PC-9 (cell line): ENCODE results near the gene CUX1. TPM values are rescaled to one million over a fixed set of nuclear protein-coding genes. Genes with fewer than 3 reads are reported as not detected.

Experiments used
- BruUV-seq: library from RNA; stranded (reverse); fragments of 400-500 nt; replicated peaks from 2 replicates; lab custom pipeline; 2021; lab: Mats Ljungman, UMichigan
- CTCF ChIA-PET: fragments of 300-600 bp; sonication (Branson Sonifier 250); formaldehyde crosslinking; loops from one replicate; lab custom pipeline; 2022; ENCODE audit warnings: antibody characterized with exemption; lab: Charles Lee
- POLR2A ChIA-PET: fragments of 300-600 bp; sonication (Branson Sonifier 250); formaldehyde crosslinking; loops from one replicate; lab custom pipeline; 2022; ENCODE audit warnings: antibody characterized with exemption; ENCODE audit not compliant: unreplicated experiment; lab: Charles Lee
- DNase-seq, 2 experiments: peaks; one replicate each; pipeline versions ENCODE4 v3.0.0 to v3.0.0-alpha.2; 2015 to 2022; ENCODE audit warnings: mixed read lengths in 1 of 2
- H2AFZ ChIP-seq: fragments of 200-600 bp; sonication (generic); 2 replicates; pipeline ENCODE4 v1.8.1; 2017; ENCODE audit warnings: antibody characterized with exemption
- H3F3A ChIP-seq: fragments of 200-600 bp; sonication (generic); 2 replicates; pipeline ENCODE4 v1.8.1; 2017; ENCODE audit warnings: antibody characterized with exemption, mild to moderate bottlenecking, low read depth; ENCODE audit not compliant: insufficient read depth
- H3K27ac ChIP-seq: fragments of 200-600 bp; sonication (generic); 2 replicates; pipeline ENCODE4 v1.6.1; 2016; ENCODE audit warnings: mixed run types
- H3K27me3 ChIP-seq: fragments of 200-600 bp; sonication (generic); 2 replicates; pipeline ENCODE4 v1.6.1; 2016; ENCODE audit warnings: low read depth, mixed run types; ENCODE audit not compliant: insufficient read depth
- H3K36me3 ChIP-seq: fragments of 200-600 bp; sonication (generic); 2 replicates; pipeline ENCODE4 v1.6.1; 2016; ENCODE audit warnings: low read depth, mixed run types
- H3K4me1 ChIP-seq: fragments of 200-600 bp; sonication (generic); replicated peaks from 2 replicates; pipeline ENCODE4 v1.6.1; 2016; ENCODE audit warnings: mixed run types; ENCODE audit not compliant: insufficient read depth
- H3K4me2 ChIP-seq: fragments of 200-600 bp; sonication (generic); 2 replicates; pipeline ENCODE4 v1.6.1; 2017; ENCODE audit warnings: mixed run types
- H3K4me3 ChIP-seq: fragments of 200-600 bp; sonication (generic); 2 replicates; pipeline ENCODE4 v1.6.1; 2016; ENCODE audit warnings: mixed run types
- H3K79me2 ChIP-seq: fragments of 200-600 bp; sonication (generic); 2 replicates; pipeline ENCODE4 v1.6.1; 2017; ENCODE audit warnings: low read depth, mixed run types
- H3K9me2 ChIP-seq: fragments of 200-600 bp; sonication (generic); 2 replicates; pipeline ENCODE4 v1.8.1; 2017; ENCODE audit warnings: mild to moderate bottlenecking; ENCODE audit not compliant: insufficient read depth
- H3K9me3 ChIP-seq: fragments of 200-600 bp; sonication (generic); 2 replicates; pipeline ENCODE4 v1.8.1; 2016; ENCODE audit warnings: low read depth; ENCODE audit not compliant: insufficient read depth
- H4K20me1 ChIP-seq: fragments of 200-600 bp; sonication (generic); 2 replicates; pipeline ENCODE4 v1.8.1; 2017; ENCODE audit not compliant: insufficient read depth
- EZH2 ChIP-seq: fragments of 200-600 bp; sonication (generic); IDR thresholded peaks from 2 replicates; pipeline ENCODE4 v1.8.0; 2017; ENCODE audit warnings: antibody characterized with exemption, low read depth
- intact Hi-C: fragments of 100-400 bp; cut with micrococcal nuclease; formaldehyde crosslinking; loops from one replicate; pipeline ENCODE4 v1.10.0; 2022; ENCODE audit not compliant: unreplicated experiment
- total RNA-seq: library from RNA; stranded (reverse); gene quantifications from 2 replicates; pipeline ENCODE4 v1.2.3, GENCODE V29; 2021
- TF ChIP-seq, protein P1 (sequence below): fragments of 200-600 bp; sonication (generic); conservative IDR thresholded peaks from 2 replicates; pipeline ENCODE4 v1.6.1; 2017; ENCODE audit warnings: mixed run types, antibody characterized with exemption, mild to moderate bottlenecking, moderate library complexity

CUX1 gene
- total RNA-seq, 1 experiment from 2014 or later, result 83.3 TPM

GRCh38 chr7:102004229-102004628 is 186.8 kb downstream of the CUX1 start:
- H3K79me2 ChIP-seq, result no peaks in the 10 kb centered on the region
- intact Hi-C loops, result loop anchor here (10.0 kb wide), 3 partner anchors 61 to 231 kb away; no protein-coding TSS in a partner anchor
- H3K9me3 ChIP-seq, result no peaks in the 10 kb centered on the region

DNA sequence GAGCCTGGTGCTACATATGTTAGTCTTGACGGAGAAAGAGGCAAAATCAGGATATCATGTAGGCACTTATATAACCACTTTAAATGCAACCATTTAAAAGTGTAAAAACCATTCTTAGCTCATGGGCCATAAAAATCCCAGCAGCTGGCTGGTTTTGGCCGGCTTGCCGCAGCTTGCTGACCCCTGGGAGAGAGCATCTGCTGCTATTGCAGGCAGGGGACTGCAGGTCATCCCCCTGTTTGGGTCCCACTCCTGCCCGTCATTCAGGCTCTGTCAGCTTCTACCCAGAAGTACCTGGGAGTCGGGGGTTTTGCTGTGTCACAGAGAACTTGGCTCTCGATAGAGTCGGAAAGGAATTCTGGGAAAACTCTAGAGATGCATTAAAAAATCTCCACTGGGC is 187.4 kb downstream of the CUX1 start:
- intact Hi-C loops, result loop anchor here (10.0 kb wide), 3 partner anchors 60 to 230 kb away; no protein-coding TSS in a partner anchor
- no peaks in the 10 kb centered on the region for H3K79me2 ChIP-seq
- H3K9me2 ChIP-seq, result no peaks in the 10 kb centered on the region
- H3K4me1 ChIP-seq, result no peaks in the 10 kb centered on the region
- H2AFZ ChIP-seq, result no peak overlapping the region
- ChIA-PET CTCF (no interaction called here), POLR2A (interaction anchor here (0.7 kb wide), 1 partner anchor 628 kb away, joined by 3 read pairs; no protein-coding TSS in a partner anchor)
- DNase-seq, result no peak
- no peaks in the 10 kb centered on the region for H3K27me3 ChIP-seq
- no peak overlapping the region for H3K4me3 ChIP-seq
- no peak overlapping the region for H3K4me2 ChIP-seq
- H3K27ac ChIP-seq, result no peak overlapping the region
- no peaks in the 10 kb centered on the region for H3F3A ChIP-seq
- H3K9me3 ChIP-seq, result no peaks in the 10 kb centered on the region
- no peaks in the 10 kb centered on the region for H3K36me3 ChIP-seq
- peaks cover 11% of the 10 kb centered on the region; the same call in 1 of the 2 replicates for H4K20me1 ChIP-seq
- no peak for TF ChIP-seq EZH2
- TF ChIP-seq, protein P1, sequence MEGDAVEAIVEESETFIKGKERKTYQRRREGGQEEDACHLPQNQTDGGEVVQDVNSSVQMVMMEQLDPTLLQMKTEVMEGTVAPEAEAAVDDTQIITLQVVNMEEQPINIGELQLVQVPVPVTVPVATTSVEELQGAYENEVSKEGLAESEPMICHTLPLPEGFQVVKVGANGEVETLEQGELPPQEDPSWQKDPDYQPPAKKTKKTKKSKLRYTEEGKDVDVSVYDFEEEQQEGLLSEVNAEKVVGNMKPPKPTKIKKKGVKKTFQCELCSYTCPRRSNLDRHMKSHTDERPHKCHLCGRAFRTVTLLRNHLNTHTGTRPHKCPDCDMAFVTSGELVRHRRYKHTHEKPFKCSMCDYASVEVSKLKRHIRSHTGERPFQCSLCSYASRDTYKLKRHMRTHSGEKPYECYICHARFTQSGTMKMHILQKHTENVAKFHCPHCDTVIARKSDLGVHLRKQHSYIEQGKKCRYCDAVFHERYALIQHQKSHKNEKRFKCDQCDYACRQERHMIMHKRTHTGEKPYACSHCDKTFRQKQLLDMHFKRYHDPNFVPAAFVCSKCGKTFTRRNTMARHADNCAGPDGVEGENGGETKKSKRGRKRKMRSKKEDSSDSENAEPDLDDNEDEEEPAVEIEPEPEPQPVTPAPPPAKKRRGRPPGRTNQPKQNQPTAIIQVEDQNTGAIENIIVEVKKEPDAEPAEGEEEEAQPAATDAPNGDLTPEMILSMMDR, result no peak
- no TSS peak for BruUV-seq

More at GRCh38 chr7:102004229-102004628, 186.8 kb downstream of the CUX1 start:
- DNase-seq, result no peak
- no peaks in the 10 kb centered on the region for H3F3A ChIP-seq
- peaks cover 11% of the 10 kb centered on the region; the same call in 1 of the 2 replicates for H4K20me1 ChIP-seq
- no peaks in the 10 kb centered on the region for H3K4me1 ChIP-seq
- ChIA-PET CTCF (no interaction called here), POLR2A (no interaction called here)
- H3K27ac ChIP-seq, result no peak overlapping the region
- no peak overlapping the region for H3K4me3 ChIP-seq
- no peak overlapping the region for H2AFZ ChIP-seq
- BruUV-seq, result no TSS peak
- no peak overlapping the region for H3K4me2 ChIP-seq
- no peaks in the 10 kb centered on the region for H3K9me2 ChIP-seq
- no peak for TF ChIP-seq EZH2
- TF ChIP-seq, protein P1, result no peak
- no peaks in the 10 kb centered on the region for H3K36me3 ChIP-seq
- H3K27me3 ChIP-seq, result no peaks in the 10 kb centered on the region

GRCh38 chr7:102005933-102006480 is 188.6 kb downstream of the CUX1 start:
- Histone ChIP-seq H3F3A (no peaks in the 10 kb centered on the region), H3K9me3 (no peaks in the 10 kb centered on the region), H2AFZ (no peak overlapping the region), H3K27ac (no peak overlapping the region), H3K4me2 (no peak overlapping the region), H3K27me3 (no peaks in the 10 kb centered on the region), H3K9me2 (no peaks in the 10 kb centered on the region), H3K36me3 (no peaks in the 10 kb centered on the region), H3K79me2 (no peaks in the 10 kb centered on the region), H3K4me3 (no peak overlapping the region), H4K20me1 (peaks cover 11% of the 10 kb centered on the region; the same call in 1 of the 2 replicates), H3K4me1 (no peaks in the 10 kb centered on the region)
- CTCF ChIA-PET, result no interaction called here
- intact Hi-C loops, result loop anchor here (10.0 kb wide), 3 partner anchors 59 to 229 kb away; no protein-coding TSS in a partner anchor
- POLR2A ChIA-PET, result no interaction called here
- no peak for DNase-seq
- no peak for TF ChIP-seq EZH2
- TF ChIP-seq, protein P1, result no peak
- no TSS peak for BruUV-seq
